SIG-M5 treated with dmso at 0.1 percent for 504 hours (cell line): ENCODE data around the gene SAMD14.

Experiments
- DNase-seq: peaks from one replicate; lab custom pipeline; 2025; ENCODE audit not compliant: unreplicated experiment; lab: John Stamatoyannopoulos, UW

The SAMD14 gene

GRCh38 chr17:50165466-50165865 is 35.5 kb upstream of the SAMD14 start:
- DNase-seq, result no peak

GRCh38 chr17:50165066-50165465 is 35.1 kb upstream of the SAMD14 start:
- no peak for DNase-seq

GRCh38 chr17:50164697-50164988 is 34.7 kb upstream of the SAMD14 start:
- no peak for DNase-seq

GRCh38 chr17:50163843-50164696 is 34.1 kb upstream of the SAMD14 start:
- DNase-seq, result no peak

- DNase-seq, result no peak
Observed at GRCh38 chr17:50162466-50163254, 32.7 kb upstream of the SAMD14 start.

- DNase-seq, result no peak
Observed at GRCh38 chr17:50161911-50162288, 31.9 kb upstream of the SAMD14 start.

- peak; percentile 81 for DNase-seq
Observed at GRCh38 chr17:50161023-50161910, 31.3 kb upstream of the SAMD14 start.

GRCh38 chr17:50157891-50158290 is 27.9 kb upstream of the SAMD14 start:
- no peak for DNase-seq

- DNase-seq, result peak; percentile 85
Observed at GRCh38 chr17:50155115-50155819, 25.3 kb upstream of the SAMD14 start.

- no peak for DNase-seq
Observed at GRCh38 chr17:50154604-50155003, 24.6 kb upstream of the SAMD14 start.

- no peak for DNase-seq
Observed at GRCh38 chr17:50153650-50154575, 24.0 kb upstream of the SAMD14 start.

GRCh38 chr17:50152736-50153135 is 22.8 kb upstream of the SAMD14 start:
- no peak for DNase-seq

GRCh38 chr17:50151937-50152547 is 22.1 kb upstream of the SAMD14 start:
- DNase-seq, result peak; percentile 90

- peak; percentile 92 for DNase-seq
Observed at GRCh38 chr17:50151041-50151936, 21.3 kb upstream of the SAMD14 start.

- no peak for DNase-seq
Observed at GRCh38 chr17:50150354-50151040, 20.5 kb upstream of the SAMD14 start, which contains the start of gene PPP1R9B. TSS of gene PPP1R9B (minus strand) at chr17:50150677. CDS start at chr17:50150513, 164 bp downstream.

GRCh38 chr17:50149417-50150353 is 19.7 kb upstream of the SAMD14 start:
- peak; percentile 45 for DNase-seq

- DNase-seq, result no peak
Observed at GRCh38 chr17:50149091-50149416, 19.1 kb upstream of the SAMD14 start.
